GM12872 (cell line): ENCODE data around the gene EBF4.

Source experiments
- CTCF ChIP-seq: IDR thresholded peaks from 3 replicates; pipeline ENCODE4 v1.5.1; 2011; ENCODE audit warnings: low read depth, mild to moderate bottlenecking, low read length, moderate library complexity; ENCODE audit not compliant: insufficient read depth

Gene EBF4

GRCh38 chr20:2692036-2692885 lies at the start of gene EBF4:
Gene EBF4 (plus strand): TSS chr20:2692780. CDS start chr20:2693646, 866 bp downstream.
- no peak for TF ChIP-seq CTCF

DNA sequence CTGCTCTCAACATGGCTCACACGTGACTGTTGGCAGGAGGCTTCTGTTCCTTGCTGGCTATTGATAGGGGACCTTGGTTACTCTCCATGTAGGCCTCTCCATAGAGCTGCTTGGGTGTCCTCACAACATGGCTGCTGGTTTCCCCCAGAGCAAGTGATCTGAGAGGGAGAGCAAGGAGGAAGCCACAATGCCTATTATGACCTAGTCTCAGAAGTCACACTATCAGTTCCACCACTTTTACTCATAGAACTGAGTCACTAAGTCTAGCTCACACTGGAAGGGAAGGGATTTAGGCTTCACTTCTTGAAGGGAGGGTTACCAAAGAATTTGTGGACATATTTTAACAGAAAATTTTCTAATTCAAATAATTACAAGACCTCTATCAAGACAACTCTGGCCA lies 48.9 kb upstream of the EBF4 start:
- TF ChIP-seq CTCF, result no peak

DNA sequence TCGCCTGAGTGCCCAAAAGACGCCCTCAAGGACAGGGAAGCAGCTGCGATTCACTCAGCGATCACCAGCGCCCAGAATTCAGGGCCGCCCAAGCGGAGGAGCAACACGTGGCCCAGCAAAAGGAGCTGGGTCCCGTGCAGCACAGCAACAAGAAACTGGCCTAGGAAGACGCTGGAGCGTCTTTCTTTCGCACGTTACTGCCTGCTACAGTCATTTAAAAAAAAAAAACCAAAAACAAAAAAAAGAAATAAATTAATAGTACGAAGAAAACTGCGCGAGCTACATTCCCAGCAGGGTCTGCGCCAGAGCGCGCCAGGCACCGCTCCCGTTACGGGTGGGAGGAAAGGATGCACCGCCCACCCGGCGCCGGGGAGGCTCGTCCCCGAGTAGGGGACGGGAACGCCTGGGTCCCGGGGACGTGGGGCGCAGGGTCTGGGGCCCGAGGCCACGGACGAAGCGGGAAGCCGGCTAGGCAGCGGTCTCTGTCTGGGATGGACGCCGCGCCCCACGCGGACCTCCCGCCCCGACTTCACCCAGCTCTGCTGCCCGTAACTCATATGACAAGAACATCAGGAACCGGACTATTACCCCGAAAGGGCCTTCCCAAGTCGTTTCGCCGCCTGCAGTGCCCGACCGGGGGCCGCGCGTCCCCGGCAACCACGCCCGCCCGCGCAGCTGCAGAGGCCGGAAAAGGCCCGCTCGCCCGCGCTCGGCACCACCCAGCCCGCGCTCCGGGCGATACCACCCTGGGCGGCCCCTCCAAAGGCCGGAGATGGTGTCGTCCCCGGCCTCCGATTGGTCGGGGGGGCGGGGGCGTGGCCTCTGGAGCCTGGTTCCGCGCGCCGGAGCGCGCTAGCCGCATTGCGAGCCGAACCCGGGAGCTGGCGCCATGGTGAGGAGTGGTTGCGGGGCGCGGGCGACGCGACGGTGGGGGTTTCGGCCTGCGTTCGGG lies 40.5 kb upstream of the EBF4 start, which contains the start of gene NOP56:
Gene NOP56 (plus strand): TSS at position 861 of the 952 bp plus-strand sequence. CDS start 29 bp downstream, at position 890.
- TF ChIP-seq CTCF, result no peak

DNA sequence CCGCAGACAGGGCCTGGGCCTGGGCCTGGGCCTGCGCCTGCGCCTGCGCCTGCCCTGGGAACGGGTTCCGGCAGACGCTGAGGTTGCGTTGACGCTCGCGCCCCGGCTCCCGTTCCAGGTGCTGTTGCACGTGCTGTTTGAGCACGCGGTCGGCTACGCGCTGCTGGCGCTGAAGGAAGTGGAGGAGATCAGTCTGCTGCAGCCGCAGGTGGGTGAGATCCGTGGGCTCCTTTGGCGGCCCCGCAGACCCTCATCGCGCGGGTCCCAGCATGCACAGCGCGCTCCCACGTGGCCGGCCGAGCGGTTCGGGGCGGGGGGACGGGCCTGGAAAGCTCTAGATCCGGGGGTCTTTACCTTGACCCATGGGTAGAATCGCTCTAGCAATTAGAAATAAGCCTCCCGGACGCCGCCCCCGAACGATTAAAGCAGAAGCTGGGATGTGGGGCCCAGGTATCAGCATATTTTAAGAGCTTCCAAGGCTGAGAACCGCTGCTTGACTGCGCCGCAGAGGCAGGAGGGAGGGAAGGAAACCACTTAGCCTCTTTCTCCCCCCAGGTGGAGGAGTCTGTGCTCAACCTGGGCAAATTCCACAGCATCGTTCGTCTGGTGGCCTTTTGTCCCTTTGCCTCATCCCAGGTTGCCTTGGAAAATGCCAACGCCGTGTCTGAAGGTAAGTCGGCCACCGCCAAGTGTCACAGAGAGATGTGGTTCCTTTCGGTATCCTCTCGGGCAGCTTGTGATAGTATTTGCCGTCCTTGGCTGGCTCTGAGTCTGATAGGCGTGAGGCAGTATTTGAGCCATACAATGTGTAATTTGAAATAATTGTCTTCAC lies 39.6 kb upstream of the EBF4 start:
- TF ChIP-seq CTCF, result no peak

GRCh38 chr20:2653556-2654383 lies 38.8 kb upstream of the EBF4 start:
- TF ChIP-seq CTCF, result no peak

- TF ChIP-seq CTCF, result no peak
Measured at GRCh38 chr20:2654384-2654822, 38.2 kb upstream of the EBF4 start.
